ENCODE measurements around the gene CAMP. TPM values are rescaled to one million over a fixed set of nuclear protein-coding genes. Genes with fewer than 3 reads are reported as not detected.
A peak's percentile ranks its signal among the peaks of the same experiment; 100 is the strongest.

The CAMP gene
- polyA plus RNA-seq, 1 of the 3 experiments (the other 2 are of a cell fraction): not detected

DNA sequence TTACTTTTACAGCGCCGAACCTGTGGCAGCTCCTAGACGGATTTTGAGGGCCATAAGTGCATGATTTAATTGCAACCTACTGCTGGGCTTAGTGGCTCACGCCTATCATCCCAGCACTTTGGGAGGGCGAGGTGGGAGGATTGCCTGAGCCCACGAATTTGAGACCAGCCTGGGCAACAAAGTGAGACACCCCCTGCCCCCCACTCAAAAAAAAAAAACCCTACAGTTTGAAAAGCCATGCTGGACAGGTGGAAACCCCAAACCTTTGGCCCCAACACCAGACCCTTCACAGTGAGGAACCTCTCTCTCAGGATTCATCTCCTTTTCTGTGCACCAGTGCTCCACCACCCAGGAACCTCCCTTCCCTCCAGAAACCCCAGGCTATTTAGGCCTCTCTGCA is 34.0 kb upstream of the CAMP start (continued):
- TF ChIP-seq, protein P1, sequence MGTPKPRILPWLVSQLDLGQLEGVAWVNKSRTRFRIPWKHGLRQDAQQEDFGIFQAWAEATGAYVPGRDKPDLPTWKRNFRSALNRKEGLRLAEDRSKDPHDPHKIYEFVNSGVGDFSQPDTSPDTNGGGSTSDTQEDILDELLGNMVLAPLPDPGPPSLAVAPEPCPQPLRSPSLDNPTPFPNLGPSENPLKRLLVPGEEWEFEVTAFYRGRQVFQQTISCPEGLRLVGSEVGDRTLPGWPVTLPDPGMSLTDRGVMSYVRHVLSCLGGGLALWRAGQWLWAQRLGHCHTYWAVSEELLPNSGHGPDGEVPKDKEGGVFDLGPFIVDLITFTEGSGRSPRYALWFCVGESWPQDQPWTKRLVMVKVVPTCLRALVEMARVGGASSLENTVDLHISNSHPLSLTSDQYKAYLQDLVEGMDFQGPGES (IDR thresholded peaks at IDR 0.05; ENCODE audit: low read depth, low read length): no peak
- TF ChIP-seq, protein P2, sequence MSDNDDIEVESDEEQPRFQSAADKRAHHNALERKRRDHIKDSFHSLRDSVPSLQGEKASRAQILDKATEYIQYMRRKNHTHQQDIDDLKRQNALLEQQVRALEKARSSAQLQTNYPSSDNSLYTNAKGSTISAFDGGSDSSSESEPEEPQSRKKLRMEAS (IDR thresholded peaks at IDR 0.05; ENCODE audit: low read depth): no peak

DNA sequence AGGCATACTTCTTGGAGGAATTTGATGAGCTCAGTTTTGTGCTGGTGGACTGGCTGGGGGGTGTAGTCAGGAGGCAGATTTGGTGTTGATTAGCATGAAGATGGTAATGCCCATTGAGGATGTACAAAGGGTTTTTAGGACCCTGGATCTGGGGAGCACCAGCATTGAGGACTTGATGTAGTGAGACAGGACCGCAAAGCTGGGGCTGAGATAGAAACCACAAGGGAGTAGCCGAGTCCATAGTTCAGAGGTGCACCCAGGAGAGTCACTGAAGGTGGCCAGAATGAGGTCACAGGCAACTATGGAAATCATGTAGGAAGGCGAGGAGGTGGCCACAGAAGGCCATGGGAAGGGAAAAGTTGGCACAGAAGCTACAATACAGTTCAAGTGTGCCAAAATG is 32.4 kb upstream of the CAMP start:
- Histone ChIP-seq H3K9me3 (no peaks in the 10 kb centered on the region), H3K9ac (no peak overlapping the region), H3K4me1 (ENCODE audit: control insufficient read depth in 1 of 2, insufficient read depth in 2 of 2, low read depth in 1 of 2, low read length in 1 of 2) (peaks cover 0 to 12% of the 10 kb centered on the region in 2 experiments; a peak in 1 of 4 replicates), H3K27me3 (ENCODE audit: insufficient read depth) (no peaks in the 10 kb centered on the region), H3K79me2 (ENCODE audit: insufficient read depth) (peaks cover 19% of the 10 kb centered on the region), H3K4me3 (ENCODE audit: low read depth in 2 of 2, low read length in 1 of 2) (no peak overlapping the region), H3K9me2 (no peaks in the 10 kb centered on the region), H2AFZ (ENCODE audit: low read depth) (no peak overlapping the region), H3K36me3 (replicated peaks in 1 of 2; ENCODE audit: control insufficient read depth in 1 of 2, insufficient read depth in 2 of 2, low read length in 1 of 2) (peaks cover 0 to under 1% of the 10 kb centered on the region in 2 experiments), H3K4me2 (no peak overlapping the region), H3K27ac (ENCODE audit: low read depth in 2 of 2, low read length in 1 of 2) (no peak overlapping the region), H4K20me1 (ENCODE audit: insufficient read depth) (no peaks in the 10 kb centered on the region), H3F3A (replicated peaks; ENCODE audit: insufficient read depth) (peaks cover 3% of the 10 kb centered on the region)
- ChIA-PET POLR2A (interaction anchor here (0.5 kb wide), 1 partner anchor 513 kb away, joined by 3 read pairs; no protein-coding TSS in a partner anchor), CTCF (interaction anchor here (1.4 to 6.9 kb wide), 2 partner anchors 210 to 245 kb away, joined by 6 to 93 read pairs; no protein-coding TSS in a partner anchor)
- WGBS (ENCODE audit: low lambda C conversion rate): 80% methylated on average over 3 of the region's 3 CpGs
- DNase-seq: no peak
- TF ChIP-seq MEF2A (IDR thresholded peaks at IDR 0.05; ENCODE audit: borderline replicate concordance, low read depth): no peak
- TF ChIP-seq SIN3A (IDR thresholded peaks at IDR 0.05; ENCODE audit: borderline replicate concordance, low read depth, low read length): no peak

DNA sequence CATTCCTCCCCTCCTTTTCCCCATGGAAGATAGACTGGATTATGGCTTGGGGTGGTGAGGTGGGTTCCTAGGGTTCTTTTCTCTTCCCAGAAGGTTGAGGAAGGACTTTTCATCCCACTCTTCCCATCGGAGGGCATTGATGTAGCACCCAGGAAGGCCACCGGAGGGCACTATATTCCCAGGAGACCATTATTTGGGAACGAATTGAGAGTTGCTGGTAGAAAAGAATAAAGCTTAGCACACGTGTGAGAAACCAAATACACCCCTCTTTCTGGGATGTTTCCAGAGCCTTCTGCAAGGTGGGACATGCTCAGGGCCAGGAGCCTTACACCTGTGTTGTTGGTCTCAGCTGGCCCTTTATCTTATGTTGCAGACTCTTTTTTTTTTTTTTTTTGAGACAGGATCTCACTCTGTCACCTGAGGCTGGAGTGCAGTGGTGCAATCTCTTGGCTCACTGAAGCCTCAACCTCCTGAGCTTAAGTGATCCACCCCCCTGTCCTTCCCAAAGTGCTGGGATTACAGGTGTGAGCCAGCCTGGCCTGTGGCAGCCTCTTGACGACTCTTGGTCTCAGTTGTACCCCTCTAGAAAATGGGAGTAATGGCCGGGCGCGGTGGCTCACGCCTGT is 28.7 kb upstream of the CAMP start:
- WGBS (ENCODE audit: low lambda C conversion rate): 56% methylated on average over 9 of the region's 9 CpGs
- Histone ChIP-seq H3K27ac (ENCODE audit: low read depth in 2 of 2, low read length in 1 of 2) (no peak overlapping the region), H3K4me2 (no peak overlapping the region), H3K9ac (no peak overlapping the region), H3K27me3 (ENCODE audit: insufficient read depth) (no peaks in the 10 kb centered on the region), H3F3A (replicated peaks; ENCODE audit: insufficient read depth) (peaks cover 3% of the 10 kb centered on the region), H3K79me2 (ENCODE audit: insufficient read depth) (no peaks in the 10 kb centered on the region), H3K4me1 (ENCODE audit: control insufficient read depth in 1 of 2, insufficient read depth in 2 of 2, low read depth in 1 of 2, low read length in 1 of 2) (no peaks in the 10 kb centered on the region), H3K4me3 (ENCODE audit: low read depth in 2 of 2, low read length in 1 of 2) (peak overlapping the region in 1 of 2 experiments; percentile 42; a peak in 1 of 4 replicates), H3K9me3 (no peaks in the 10 kb centered on the region), H4K20me1 (ENCODE audit: insufficient read depth) (no peaks in the 10 kb centered on the region), H3K36me3 (replicated peaks in 1 of 2; ENCODE audit: control insufficient read depth in 1 of 2, insufficient read depth in 2 of 2, low read length in 1 of 2) (no peaks in the 10 kb centered on the region), H3K9me2 (no peaks in the 10 kb centered on the region), H2AFZ (ENCODE audit: low read depth) (peak overlapping the region; percentile 76)
- ChIA-PET POLR2A (interaction anchor here (1.0 kb wide), 1 partner anchor 242 kb away, joined by 5 read pairs; no protein-coding TSS in a partner anchor), CTCF (interaction anchor here (0.6 to 6.9 kb wide), 52 partner anchors 9 to 655 kb away, joined by 3 to 93 read pairs (median 4); partner anchors contain the start of genes ATRIP, CAMP, CCDC51 and MAP4)
- peak; percentile 82 for DNase-seq
- TF ChIP-seq FOSL2 (IDR thresholded peaks at IDR 0.05; ENCODE audit: borderline replicate concordance, low read depth) (no peak), SMC3 (IDR thresholded peaks at IDR 0.05; ENCODE audit: low read depth, low read length) (peak; percentile 65), FOXJ3 (CRISPR knock-in tag; IDR thresholded peaks at IDR 0.05) (no peak), RAD21 (IDR thresholded peaks at IDR 0.05; ENCODE audit: low read length) (peak; percentile 80)
- TF ChIP-seq, protein P3, sequence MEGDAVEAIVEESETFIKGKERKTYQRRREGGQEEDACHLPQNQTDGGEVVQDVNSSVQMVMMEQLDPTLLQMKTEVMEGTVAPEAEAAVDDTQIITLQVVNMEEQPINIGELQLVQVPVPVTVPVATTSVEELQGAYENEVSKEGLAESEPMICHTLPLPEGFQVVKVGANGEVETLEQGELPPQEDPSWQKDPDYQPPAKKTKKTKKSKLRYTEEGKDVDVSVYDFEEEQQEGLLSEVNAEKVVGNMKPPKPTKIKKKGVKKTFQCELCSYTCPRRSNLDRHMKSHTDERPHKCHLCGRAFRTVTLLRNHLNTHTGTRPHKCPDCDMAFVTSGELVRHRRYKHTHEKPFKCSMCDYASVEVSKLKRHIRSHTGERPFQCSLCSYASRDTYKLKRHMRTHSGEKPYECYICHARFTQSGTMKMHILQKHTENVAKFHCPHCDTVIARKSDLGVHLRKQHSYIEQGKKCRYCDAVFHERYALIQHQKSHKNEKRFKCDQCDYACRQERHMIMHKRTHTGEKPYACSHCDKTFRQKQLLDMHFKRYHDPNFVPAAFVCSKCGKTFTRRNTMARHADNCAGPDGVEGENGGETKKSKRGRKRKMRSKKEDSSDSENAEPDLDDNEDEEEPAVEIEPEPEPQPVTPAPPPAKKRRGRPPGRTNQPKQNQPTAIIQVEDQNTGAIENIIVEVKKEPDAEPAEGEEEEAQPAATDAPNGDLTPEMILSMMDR (IDR thresholded peaks at IDR 0.05): peak; percentile 91

Data from SK-N-SH (cell line).